H9 (cell line): Measurements from ENCODE around the gene HSPD1. TPM values are rescaled to one million over a fixed set of nuclear protein-coding genes. Genes with fewer than 3 reads are reported as not detected.

Experiments
- DNase-seq: peaks from one replicate; pipeline ENCODE4 v3.0.0-alpha.2; 2017
- H2AFZ ChIP-seq: one replicate; pipeline ENCODE4 v1.6.1; 2013; ENCODE audit warnings: mild to moderate bottlenecking, low read length, control low read depth, moderate library complexity
- H2AK5ac ChIP-seq: 2 replicates; pipeline ENCODE4 v1.6.1; 2013; ENCODE audit warnings: low read length, control low read depth, mixed read lengths; ENCODE audit not compliant: insufficient read length
- H2BK120ac ChIP-seq: one replicate; pipeline ENCODE4 v1.6.1; 2013; ENCODE audit warnings: low read depth, mild to moderate bottlenecking, low read length, control low read depth, inconsistent platforms; ENCODE audit not compliant: poor library complexity, severe bottlenecking
- H2BK12ac ChIP-seq: 2 replicates; pipeline ENCODE4 v1.6.1; 2013; ENCODE audit warnings: low read length, control low read depth, mixed read lengths, low read depth; ENCODE audit not compliant: insufficient read length
- H2BK15ac ChIP-seq: 2 replicates; pipeline ENCODE4 v1.6.1; 2013; ENCODE audit warnings: low read depth, low read length, control low read depth
- H2BK20ac ChIP-seq: one replicate; pipeline ENCODE4 v1.6.1; 2013; ENCODE audit warnings: low read depth, mild to moderate bottlenecking, low read length, control low read depth, inconsistent platforms; ENCODE audit not compliant: poor library complexity, severe bottlenecking
- H2BK5ac ChIP-seq: 2 replicates; pipeline ENCODE4 v1.6.1; 2013; ENCODE audit warnings: low read length, control low read depth, mixed read lengths; ENCODE audit not compliant: insufficient read length
- H3K14ac ChIP-seq: 2 replicates; pipeline ENCODE4 v1.6.1; 2013; ENCODE audit warnings: low read length, control low read depth; ENCODE audit not compliant: insufficient read depth
- H3K18ac ChIP-seq: 2 replicates; pipeline ENCODE4 v1.6.1; 2013; ENCODE audit warnings: low read depth, mild to moderate bottlenecking, mixed read lengths, low read length, control low read depth; ENCODE audit not compliant: insufficient read length
- H3K23ac ChIP-seq: 2 replicates; pipeline ENCODE4 v1.6.1; 2013; ENCODE audit warnings: low read length, control low read depth, mixed read lengths, low read depth; ENCODE audit not compliant: insufficient read length
- H3K23me2 ChIP-seq: 2 replicates; pipeline ENCODE4 v1.6.1; 2013; ENCODE audit warnings: low read depth, mild to moderate bottlenecking, mixed read lengths, low read length, control low read depth; ENCODE audit not compliant: insufficient read length, poor library complexity, severe bottlenecking
- H3K27ac ChIP-seq: 2 replicates; pipeline ENCODE4 v1.5.1; 2013; ENCODE audit warnings: low read length, control low read depth, mixed read lengths, low read depth; ENCODE audit not compliant: insufficient read length
- H3K27me3 ChIP-seq: 2 replicates; pipeline ENCODE4 v1.6.1; 2013; ENCODE audit warnings: low read length, control low read depth, inconsistent platforms; ENCODE audit not compliant: insufficient read depth
- H3K4ac ChIP-seq: 2 replicates; pipeline ENCODE4 v1.6.1; 2013; ENCODE audit warnings: low read depth, mild to moderate bottlenecking, control low read depth, inconsistent platforms, low read length, moderate library complexity
- H3K4me1 ChIP-seq: 2 replicates; pipeline ENCODE4 v1.6.1; 2013; ENCODE audit warnings: low read length, control low read depth, inconsistent platforms; ENCODE audit not compliant: insufficient read depth
- H3K4me2 ChIP-seq: 2 replicates; pipeline ENCODE4 v1.6.1; 2013; ENCODE audit warnings: low read length, control low read depth, mixed read lengths; ENCODE audit not compliant: insufficient read length, insufficient read depth
- H3K56ac ChIP-seq: 2 replicates; pipeline ENCODE4 v1.6.1; 2013; ENCODE audit warnings: low read depth, mild to moderate bottlenecking, mixed read lengths, low read length, control low read depth; ENCODE audit not compliant: insufficient read length
- H3K79me1 ChIP-seq: 2 replicates; pipeline ENCODE4 v1.6.1; 2013; ENCODE audit warnings: low read depth, mild to moderate bottlenecking, moderate library complexity, low read length, control low read depth, inconsistent platforms; ENCODE audit not compliant: insufficient read depth, poor library complexity, severe bottlenecking
- H3K79me2 ChIP-seq: 2 replicates; pipeline ENCODE4 v1.6.1; 2013; ENCODE audit warnings: low read length, control low read depth, inconsistent platforms; ENCODE audit not compliant: insufficient read depth
- H3K9ac ChIP-seq: 2 replicates; pipeline ENCODE4 v1.6.1; 2013; ENCODE audit warnings: low read length, control low read depth, mixed read lengths; ENCODE audit not compliant: insufficient read length; ENCODE audit errors: extremely low read depth
- H3K9me3 ChIP-seq: one replicate; pipeline ENCODE4 v1.6.1; 2013; ENCODE audit warnings: low read depth, low read length, inconsistent platforms; ENCODE audit not compliant: control insufficient read depth
- H3T11ph ChIP-seq: one replicate; pipeline ENCODE4 v1.6.1; 2013; ENCODE audit warnings: mild to moderate bottlenecking, low read length, control low read depth, inconsistent platforms
- H4K20me1 ChIP-seq: one replicate; pipeline ENCODE4 v1.6.1; 2013; ENCODE audit not compliant: control insufficient read depth, insufficient read length, insufficient read depth
- H4K5ac ChIP-seq: 2 replicates; pipeline ENCODE4 v1.6.1; 2013; ENCODE audit warnings: low read depth, mild to moderate bottlenecking, mixed read lengths, low read length, control low read depth; ENCODE audit not compliant: insufficient read length
- H4K8ac ChIP-seq: replicated peaks from 2 replicates; pipeline ENCODE4 v1.6.1; 2013; ENCODE audit warnings: low read length, control low read depth, mixed read lengths, low read depth; ENCODE audit not compliant: insufficient read length
- H4K91ac ChIP-seq: 2 replicates; pipeline ENCODE4 v1.6.1; 2013; ENCODE audit warnings: low read depth, mild to moderate bottlenecking, moderate library complexity, mixed read lengths, low read length, control low read depth; ENCODE audit not compliant: insufficient read length
- H3K27ac Mint-ChIP-seq, 3 experiments: 2 replicates in 2 of 3; 3 replicates in 1 of 3; pipeline ENCODE4 v1.8.0; 2020 to 2021; ENCODE audit warnings: mixed read lengths in 3 of 3, mild to moderate bottlenecking in 1 of 3, moderate library complexity in 1 of 3
- H3K27me3 Mint-ChIP-seq: 2 replicates; pipeline ENCODE4 v1.8.0; 2021; ENCODE audit warnings: low read depth, mild to moderate bottlenecking, moderate library complexity, mixed read lengths
- H3K36me3 Mint-ChIP-seq, 3 experiments: 2 replicates in 2 of 3; 3 replicates in 1 of 3; pipeline ENCODE4 v1.8.0; 2020 to 2021; ENCODE audit warnings: low read depth in 3 of 3, mixed read lengths in 3 of 3; ENCODE audit not compliant: insufficient read depth in 1 of 3
- H3K4me1 Mint-ChIP-seq, 2 experiments: 2 replicates each; pipeline ENCODE4 v1.8.0; 2020; ENCODE audit warnings: mixed read lengths in 2 of 2
- H3K4me3 Mint-ChIP-seq, 2 experiments: 2 replicates in 1 of 2; 3 replicates in 1 of 2; pipeline ENCODE4 v1.8.0; 2020 to 2021; ENCODE audit warnings: mild to moderate bottlenecking in 2 of 2, mixed read lengths in 2 of 2, moderate library complexity in 1 of 2
- H3K9me3 Mint-ChIP-seq, 2 experiments: 2 replicates in 1 of 2; 3 replicates in 1 of 2; pipeline ENCODE4 v1.8.0; 2020; ENCODE audit warnings: mild to moderate bottlenecking in 2 of 2, mixed read lengths in 2 of 2, moderate library complexity in 1 of 2
- WGBS: extraction: QIAGEN DNeasy Blood & Tissue Kit; methylation state at CpG from one replicate; pipeline ENCODE4 v1.1.7; 2013; ENCODE audit warnings: missing lambda C conversion rate, low lambda C conversion rate, mixed read lengths; ENCODE audit not compliant: insufficient read length; ENCODE audit errors: extremely low coverage; 5-methylcytosine and 5-hydroxymethylcytosine counted together
- total RNA-seq: library from RNA; stranded (reverse); gene quantifications from 2 replicates; pipeline ENCODE4 v1.2.1, GENCODE V29; 2021
- TF ChIP-seq, protein P1 (sequence below): fragments of 200-600 bp; sonication (generic); conservative IDR thresholded peaks from 3 replicates; pipeline ENCODE4 v1.8.0; 2021; ENCODE audit warnings: antibody characterized with exemption, mild to moderate bottlenecking

HSPD1 gene
- total RNA-seq, 1 experiment from 2014 or later = 846 TPM

DNA sequence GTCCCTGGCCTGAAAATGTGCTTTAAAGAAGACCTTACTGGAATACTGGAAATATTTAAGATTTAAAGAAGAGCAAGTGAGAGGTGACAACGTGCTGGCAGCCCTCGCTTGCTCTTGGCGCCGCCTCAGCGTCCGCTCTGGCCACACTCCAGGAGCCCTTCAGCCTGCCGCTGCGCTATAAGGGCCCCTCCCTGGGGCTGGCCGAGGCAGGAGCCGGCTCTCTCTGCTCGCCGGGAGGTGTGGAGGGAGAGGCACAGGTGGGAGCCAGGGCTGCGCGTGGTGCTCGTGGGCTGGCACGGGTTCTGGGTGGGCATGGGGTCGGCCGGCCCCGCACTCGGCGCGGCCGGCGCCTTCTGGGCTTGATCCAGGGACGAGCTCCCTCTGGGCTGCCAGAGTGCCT, 49.2 kb downstream of the HSPD1 start:
- H2BK20ac ChIP-seq = no peak overlapping the region
- no peak overlapping the region for H3K14ac ChIP-seq
- H3K4me1 ChIP-seq = no peaks in the 10 kb centered on the region
- H3K27me3 Mint-ChIP-seq = no peaks in the 10 kb centered on the region
- H3K9me3 Mint-ChIP-seq = no peaks in the 10 kb centered on the region; a peak in 1 of 5 replicates
- H2BK5ac ChIP-seq = no peak overlapping the region
- H2AFZ ChIP-seq = no peak overlapping the region
- H3K4me3 Mint-ChIP-seq = no peak overlapping the region
- no peak overlapping the region for H3K27ac Mint-ChIP-seq
- TF ChIP-seq, protein P1, sequence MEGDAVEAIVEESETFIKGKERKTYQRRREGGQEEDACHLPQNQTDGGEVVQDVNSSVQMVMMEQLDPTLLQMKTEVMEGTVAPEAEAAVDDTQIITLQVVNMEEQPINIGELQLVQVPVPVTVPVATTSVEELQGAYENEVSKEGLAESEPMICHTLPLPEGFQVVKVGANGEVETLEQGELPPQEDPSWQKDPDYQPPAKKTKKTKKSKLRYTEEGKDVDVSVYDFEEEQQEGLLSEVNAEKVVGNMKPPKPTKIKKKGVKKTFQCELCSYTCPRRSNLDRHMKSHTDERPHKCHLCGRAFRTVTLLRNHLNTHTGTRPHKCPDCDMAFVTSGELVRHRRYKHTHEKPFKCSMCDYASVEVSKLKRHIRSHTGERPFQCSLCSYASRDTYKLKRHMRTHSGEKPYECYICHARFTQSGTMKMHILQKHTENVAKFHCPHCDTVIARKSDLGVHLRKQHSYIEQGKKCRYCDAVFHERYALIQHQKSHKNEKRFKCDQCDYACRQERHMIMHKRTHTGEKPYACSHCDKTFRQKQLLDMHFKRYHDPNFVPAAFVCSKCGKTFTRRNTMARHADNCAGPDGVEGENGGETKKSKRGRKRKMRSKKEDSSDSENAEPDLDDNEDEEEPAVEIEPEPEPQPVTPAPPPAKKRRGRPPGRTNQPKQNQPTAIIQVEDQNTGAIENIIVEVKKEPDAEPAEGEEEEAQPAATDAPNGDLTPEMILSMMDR = no peak
- no peak overlapping the region for H2BK15ac ChIP-seq
- H3K23me2 ChIP-seq = no peaks in the 10 kb centered on the region
- no peak overlapping the region for H4K8ac ChIP-seq
- H3K9me3 ChIP-seq = no peaks in the 10 kb centered on the region
- H3K4me1 Mint-ChIP-seq = peaks cover 12 to 16% of the 10 kb centered on the region in 2 experiments
- no peak overlapping the region for H3K4ac ChIP-seq
- H3K36me3 Mint-ChIP-seq = no peaks in the 10 kb centered on the region
- no peak overlapping the region for H3K9ac ChIP-seq
- H3K18ac ChIP-seq = no peak overlapping the region
- no peak for DNase-seq
- H2BK120ac ChIP-seq = no peak overlapping the region
- H3K27me3 ChIP-seq = no peaks in the 10 kb centered on the region
- H3K79me1 ChIP-seq = no peaks in the 10 kb centered on the region
- H4K5ac ChIP-seq = no peak overlapping the region
- no peak overlapping the region for H3K23ac ChIP-seq
- H3K4me2 ChIP-seq = no peak overlapping the region
- no peak overlapping the region for H3K56ac ChIP-seq
- WGBS = no CpG with 5 or more reads among the region's 25 CpGs
- H4K91ac ChIP-seq = no peak overlapping the region
- H3K79me2 ChIP-seq = peaks cover 10% of the 10 kb centered on the region; the same call in 1 of the 2 replicates
- no peak overlapping the region for H2AK5ac ChIP-seq
- H4K20me1 ChIP-seq = no peaks in the 10 kb centered on the region
- H3K27ac ChIP-seq = no peak overlapping the region
- no peak overlapping the region for H2BK12ac ChIP-seq
- H3T11ph ChIP-seq = no peak overlapping the region
